ENCODE data around the gene NAPEPLD.

GRCh38 chr7:103141753-103142404 lies 7.0 kb downstream of the NAPEPLD start:
- TF ChIP-seq ZNF274 (IDR thresholded peaks at IDR 0.05; ENCODE audit: low read depth, low read length) (no peak), SUZ12 (IDR thresholded peaks at IDR 0.05; ENCODE audit: extremely low read depth, insufficient read depth, insufficient read length) (no peak), YY1 (IDR thresholded peaks at IDR 0.05; ENCODE audit: insufficient read depth, insufficient read length) (no peak)
